ENCODE measurements around the gene ADGRB3.

ADGRB3 gene

DNA sequence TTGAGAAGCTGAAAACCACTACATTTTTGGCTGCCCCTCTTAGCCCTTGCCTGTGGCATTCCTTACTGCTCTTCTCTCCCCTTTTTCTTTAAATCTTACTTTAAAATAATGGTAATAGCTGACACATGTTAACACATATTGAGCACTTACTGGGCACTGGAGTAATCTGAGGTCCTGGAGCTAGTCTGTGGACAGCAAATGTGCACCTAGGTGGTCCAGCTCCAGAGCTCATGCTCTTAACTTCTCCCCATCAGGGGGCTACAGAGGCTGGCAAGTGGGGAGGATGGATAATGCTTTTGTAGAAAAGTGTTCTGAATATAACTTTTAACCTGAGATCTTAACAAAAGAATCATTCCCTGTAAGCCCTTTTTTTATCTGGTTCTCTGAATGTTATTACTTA lies 74.8 kb downstream of the ADGRB3 start:
- DNase-seq, result no peak

DNA sequence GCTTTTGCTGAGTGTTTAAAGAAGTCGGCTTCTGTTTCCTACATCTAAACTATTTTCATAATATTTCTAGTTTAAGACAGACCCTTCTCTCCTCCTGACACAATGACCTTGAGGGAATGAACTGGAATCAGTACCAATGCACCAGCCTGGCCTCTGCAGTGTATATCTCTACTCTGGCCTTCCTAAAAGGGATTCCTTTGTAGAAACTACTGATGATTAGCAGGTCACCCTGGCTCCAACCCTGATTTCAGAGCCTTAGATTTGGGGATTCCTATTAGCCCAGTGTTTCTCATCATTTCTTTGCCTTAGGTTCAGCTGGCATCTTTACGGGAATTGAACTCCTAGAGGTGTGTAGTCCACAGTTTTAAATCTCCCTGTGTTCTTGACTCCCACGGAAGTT lies 75.4 kb downstream of the ADGRB3 start:
- DNase-seq, result no peak

DNA sequence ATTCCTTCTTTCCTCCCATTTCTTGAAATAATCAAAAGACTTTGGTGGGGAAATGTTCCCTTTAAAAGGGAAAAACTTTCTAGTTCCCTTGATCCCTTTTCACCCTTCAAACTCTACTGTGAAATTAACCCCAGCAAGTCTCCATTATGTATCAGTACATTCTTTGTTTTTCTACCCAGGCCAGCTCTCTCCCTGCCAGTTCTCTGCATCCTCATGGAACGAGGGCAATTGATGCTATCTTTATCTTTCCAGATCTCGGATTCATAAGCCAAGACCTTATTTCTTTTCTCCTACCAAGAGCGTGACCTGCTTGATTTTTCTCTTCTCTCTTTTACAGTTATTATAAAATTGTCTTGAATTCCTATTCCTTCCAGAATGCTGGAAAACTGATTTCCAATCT lies 75.8 kb downstream of the ADGRB3 start:
- no peak for DNase-seq

- DNase-seq, result no peak
Observed at GRCh38 chr6:68711386-68712000, 76.4 kb downstream of the ADGRB3 start.

DNA sequence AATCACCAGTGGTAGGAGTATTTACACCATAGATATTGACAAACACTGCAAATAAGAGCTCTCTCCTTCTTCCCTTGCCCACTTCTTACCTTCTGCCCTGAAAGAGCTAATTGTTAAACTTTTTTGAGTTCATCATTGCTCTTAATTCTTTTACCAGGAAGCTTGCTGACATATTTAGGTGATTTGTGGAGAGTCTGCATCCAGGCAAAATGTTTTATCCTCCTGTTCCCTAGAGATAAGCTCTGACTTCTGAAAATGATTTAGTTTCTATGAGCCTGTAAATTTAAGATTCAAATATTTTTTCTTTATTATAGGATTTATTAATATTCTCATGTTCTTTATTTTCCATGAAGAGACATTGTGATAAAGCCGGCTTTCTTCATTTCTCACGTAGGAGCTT lies 81.5 kb downstream of the ADGRB3 start:
- DNase-seq, result no peak

DNA sequence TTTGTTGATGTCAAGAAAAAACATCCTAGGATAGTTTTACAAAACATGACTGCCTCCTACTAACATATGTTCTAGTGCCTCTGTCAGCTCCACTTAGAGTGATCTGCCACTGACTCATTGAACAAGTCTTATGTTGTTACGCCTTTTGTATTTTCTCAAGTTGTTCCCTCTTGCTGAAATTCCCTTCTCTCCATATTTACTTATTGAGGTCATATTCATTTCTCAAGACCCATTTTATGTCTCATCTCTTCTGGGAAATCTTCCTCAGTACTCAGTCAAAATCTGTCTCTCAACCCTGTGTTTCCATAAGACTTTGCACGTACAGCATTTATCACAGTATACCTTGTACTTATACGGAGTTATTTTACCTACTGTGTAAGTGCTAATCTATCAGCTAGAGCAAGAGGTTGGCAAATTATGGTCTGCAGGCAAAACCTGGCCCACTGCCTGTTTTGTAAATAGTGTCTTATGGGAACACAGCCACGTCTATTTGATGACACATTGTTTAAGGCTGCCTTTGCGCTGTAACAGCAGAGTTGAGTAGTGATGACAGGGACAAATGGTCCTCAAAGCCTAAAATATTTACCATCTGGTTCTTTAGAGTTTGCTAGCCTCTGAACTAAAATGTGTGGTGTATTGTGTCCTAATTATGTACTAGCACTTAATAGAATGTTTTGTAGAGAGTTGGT lies 83.4 kb downstream of the ADGRB3 start:
- DNase-seq, result no peak

- DNase-seq, result no peak
Observed at GRCh38 chr6:68719761-68720160, 84.7 kb downstream of the ADGRB3 start.

GRCh38 chr6:68722891-68723527 lies 87.9 kb downstream of the ADGRB3 start:
- no peak for DNase-seq

DNA sequence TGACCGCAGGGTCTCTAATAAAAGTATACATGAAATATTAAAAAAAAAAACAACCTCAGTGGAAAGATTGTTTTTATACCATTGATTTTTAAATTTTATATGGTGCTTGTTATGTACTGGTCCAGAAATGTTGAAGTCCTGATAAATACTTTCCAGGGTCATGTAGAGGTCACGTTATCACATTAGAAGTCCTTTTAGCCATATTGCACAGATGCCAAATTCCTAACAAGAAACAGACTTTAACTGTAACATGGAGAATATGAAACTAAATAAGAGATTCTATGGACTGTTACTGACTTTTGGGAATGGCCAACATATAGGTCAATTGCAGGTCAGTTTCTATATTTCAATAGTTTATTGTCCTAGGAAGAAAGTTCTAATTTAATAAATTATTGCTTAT lies 89.0 kb downstream of the ADGRB3 start:
- no peak for DNase-seq

DNA sequence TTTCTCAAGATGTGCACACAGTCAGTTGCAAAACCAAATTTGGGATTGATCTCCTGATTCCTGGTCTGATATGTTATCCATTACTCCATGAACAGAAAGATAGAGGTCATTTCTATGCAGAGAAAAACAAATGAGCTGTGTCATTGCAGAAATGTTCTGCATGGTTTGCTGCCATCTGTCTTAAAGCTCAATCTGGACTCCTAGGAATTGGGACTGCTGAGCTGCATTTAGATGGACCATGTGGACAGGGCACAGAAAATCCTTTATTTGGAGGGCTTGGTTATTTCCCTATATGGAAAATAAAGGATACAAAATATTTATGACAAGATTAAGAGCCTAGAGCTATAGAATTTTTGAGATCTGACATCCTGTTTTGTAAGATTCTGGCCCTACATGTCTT lies 91.3 kb downstream of the ADGRB3 start:
- DNase-seq, result peak; percentile 76

GRCh38 chr6:68726992-68727391 lies 91.9 kb downstream of the ADGRB3 start:
- peak; percentile 37 for DNase-seq

- no peak for DNase-seq
Observed at GRCh38 chr6:68727699-68728098, 92.6 kb downstream of the ADGRB3 start.

DNA sequence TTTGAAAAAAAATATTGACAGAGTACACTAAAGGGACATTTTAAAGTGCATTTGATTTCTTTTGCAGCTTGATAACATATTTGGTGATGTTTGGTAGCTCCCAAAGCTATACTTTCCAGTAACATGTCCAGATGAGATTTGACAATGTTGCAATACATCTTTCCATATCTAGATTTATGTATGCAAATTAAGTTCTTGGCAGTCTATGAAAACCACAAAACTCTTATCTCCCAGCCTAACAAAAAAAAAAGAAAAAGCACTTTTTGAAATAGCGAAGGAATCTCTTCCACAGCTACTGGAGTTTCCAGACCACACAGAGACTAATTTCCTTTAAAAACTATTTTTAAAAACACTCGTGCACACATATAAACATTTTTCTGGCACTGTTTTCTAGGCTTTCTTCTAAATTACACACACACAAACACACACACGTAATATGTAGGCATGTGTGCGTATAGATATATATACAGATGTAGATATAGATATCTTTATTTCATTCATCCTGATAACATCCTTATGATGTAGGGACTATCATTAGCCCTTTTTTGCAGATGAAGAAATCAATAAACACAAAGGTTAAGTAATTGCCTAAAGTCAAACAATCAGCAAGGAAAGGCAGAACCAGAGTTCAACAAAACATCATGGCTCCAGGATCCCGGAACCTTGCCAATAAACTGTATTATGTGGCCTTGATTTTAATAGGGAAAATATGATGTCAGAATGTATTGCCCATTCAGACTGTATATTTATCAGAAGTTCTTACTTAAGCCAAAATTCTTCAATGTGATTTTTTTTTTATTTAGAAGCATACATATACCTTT lies 93.3 kb downstream of the ADGRB3 start:
- DNase-seq, result no peak

GRCh38 chr6:68729377-68729903 lies 94.4 kb downstream of the ADGRB3 start:
- DNase-seq, result no peak

- no peak for DNase-seq
Observed at GRCh38 chr6:68730291-68731054, 95.4 kb downstream of the ADGRB3 start.

GRCh38 chr6:68732423-68732822 lies 97.3 kb downstream of the ADGRB3 start:
- DNase-seq, result no peak

DNA sequence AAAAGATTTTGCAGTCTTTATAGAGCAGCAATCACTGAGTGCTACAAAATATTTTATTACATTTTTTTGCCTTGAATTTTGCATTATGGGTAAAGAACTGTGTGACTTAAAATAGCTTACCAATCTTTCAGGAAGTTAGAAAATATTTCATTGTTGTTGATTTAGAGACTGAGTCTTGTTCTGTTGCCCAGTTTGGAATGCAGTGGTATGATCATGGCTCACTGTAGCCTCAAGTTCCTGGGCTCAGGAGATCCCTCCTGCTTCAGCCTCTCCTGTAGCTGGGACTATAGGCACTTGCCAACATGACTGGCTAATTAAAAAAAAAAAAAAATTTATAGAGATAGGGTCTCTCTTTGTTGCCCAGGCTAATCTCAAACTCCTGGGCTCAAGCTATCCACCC lies 100.8 kb downstream of the ADGRB3 start:
- DNase-seq, result no peak

DNA sequence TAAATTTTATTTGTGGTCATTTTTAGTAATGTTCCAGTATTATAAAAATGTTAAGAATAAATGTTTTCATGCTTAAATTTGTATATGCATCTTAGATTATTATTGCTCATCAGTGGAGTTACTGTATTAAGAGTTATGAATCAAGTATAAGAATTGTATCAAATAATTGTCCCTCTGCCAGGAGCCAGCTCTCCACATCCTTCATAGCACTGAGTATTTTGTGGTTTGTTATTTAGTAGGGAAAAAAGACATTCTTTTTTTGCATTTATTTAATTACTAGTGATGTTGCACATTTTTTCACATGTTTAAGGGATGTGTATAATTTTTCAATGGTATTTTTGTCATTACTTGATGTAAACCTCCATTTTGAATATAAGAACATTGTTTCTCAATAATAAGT lies 102.0 kb downstream of the ADGRB3 start:
- DNase-seq, result no peak

- DNase-seq, result no peak
Observed at GRCh38 chr6:68738039-68738438, 103.0 kb downstream of the ADGRB3 start.

DNA sequence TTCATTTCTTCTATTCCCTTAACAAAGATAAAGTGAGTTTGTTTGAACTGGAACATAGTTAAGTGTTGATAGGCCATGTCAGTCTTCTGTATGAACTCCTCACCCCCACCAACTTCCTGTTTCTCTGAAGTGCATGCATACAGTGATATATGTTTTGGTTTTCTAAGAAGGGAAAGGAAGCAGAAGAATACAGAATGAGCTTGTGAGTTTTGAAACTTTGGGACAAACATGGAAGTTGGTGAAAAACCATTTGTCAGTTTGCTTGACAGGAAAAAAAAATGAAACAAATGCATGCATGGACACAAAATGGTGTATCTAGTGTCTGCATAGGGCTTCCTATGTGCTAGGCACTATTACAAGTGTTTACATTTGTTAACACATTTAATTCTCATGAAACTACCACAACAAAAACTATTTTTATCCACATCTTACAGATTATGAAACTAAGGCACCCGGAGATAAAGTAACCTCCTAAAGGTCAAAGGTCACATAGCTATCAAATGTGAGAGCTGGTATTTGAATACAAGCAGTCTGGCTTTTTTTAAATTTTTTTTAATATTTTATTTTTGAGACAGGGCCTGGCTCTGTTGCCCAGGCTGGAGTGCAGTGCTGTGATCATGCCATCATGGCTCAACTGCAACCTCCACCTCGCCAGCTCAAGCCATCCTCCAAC lies 105.9 kb downstream of the ADGRB3 start:
- DNase-seq, result no peak

DNA sequence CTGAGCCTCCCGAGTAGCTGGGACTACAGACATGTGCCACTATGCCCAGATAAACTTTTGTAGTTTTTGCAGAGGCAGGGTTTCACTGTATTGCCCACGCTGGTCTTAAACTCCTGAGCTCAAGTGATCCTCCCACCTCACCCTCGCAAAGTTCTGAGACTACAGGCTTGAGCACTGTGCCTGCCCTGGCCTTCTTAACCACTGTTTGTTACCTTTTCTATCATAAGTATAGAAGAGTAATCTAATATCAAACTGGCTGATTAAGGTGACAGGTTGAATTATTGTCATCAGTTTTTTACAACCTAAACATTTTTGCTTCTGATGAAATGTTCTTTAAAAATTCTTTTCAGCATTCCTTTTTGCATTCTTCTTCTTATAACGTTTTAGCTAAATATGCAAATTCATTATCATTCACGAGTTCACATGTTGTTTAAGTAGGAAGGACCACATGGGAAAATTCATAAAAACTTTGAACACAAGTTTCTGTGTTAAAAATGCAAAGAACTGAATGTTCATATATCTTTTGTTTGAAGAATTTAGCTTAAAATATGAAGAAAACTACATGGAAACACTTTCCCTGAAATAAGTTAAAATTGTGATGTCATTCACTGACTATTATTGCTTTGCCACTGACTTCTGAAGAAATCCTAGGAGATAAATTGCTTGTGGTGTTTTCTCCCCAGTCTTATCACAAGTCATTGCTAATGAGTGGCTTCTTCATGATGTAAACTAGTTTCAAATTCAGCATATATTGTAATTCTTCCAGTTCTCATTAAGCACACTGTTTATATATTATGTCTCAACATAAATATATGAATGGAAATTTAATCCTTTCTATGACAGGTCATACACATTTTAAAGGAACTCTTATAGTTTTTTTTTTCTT lies 106.7 kb downstream of the ADGRB3 start:
- DNase-seq, result no peak
